ENCODE data around the gene PRR7. TPM values are rescaled to one million over a fixed set of nuclear protein-coding genes. Genes with fewer than 3 reads are reported as not detected.

PRR7 gene
- total RNA-seq, 2 experiments from 2014 or later: 7.4 to 8.2 TPM

Other genes with a start within 250 kb of the PRR7 start
- gene RAB24, start 143.1 kb upstream of the PRR7 start, total RNA-seq: 10 to 100 TPM; 10.9 to 13.2 TPM
- 100 to 1,000 TPM; 253 to 254 TPM for gene PRELID1, start 143.0 kb upstream of the PRR7 start, total RNA-seq
- gene MXD3, start 134.9 kb upstream of the PRR7 start, total RNA-seq: 10 to 100 TPM; 45.0 to 51.7 TPM
- 10 to 100 TPM; 82.2 to 83.9 TPM for gene LMAN2, start 95.1 kb upstream of the PRR7 start, total RNA-seq
- gene RGS14, start 88.9 kb upstream of the PRR7 start, total RNA-seq: 10 to 100 TPM; 34.6 to 39.2 TPM
- gene SLC34A1, start 62.4 kb upstream of the PRR7 start, total RNA-seq: not detected
- gene PFN3, start 46.2 kb upstream of the PRR7 start, total RNA-seq: not detected
- 1 to 10 TPM; 3.2 to 5.4 TPM for gene F12, start 37.2 kb upstream of the PRR7 start, total RNA-seq
- gene GRK6, start 20.1 kb upstream of the PRR7 start, total RNA-seq: 100 to 1,000 TPM; 117 to 133 TPM
- gene DBN1, start 26.8 kb downstream of the PRR7 start, total RNA-seq: 10 to 100 TPM; 20.8 to 22.4 TPM
- gene PDLIM7, start 50.8 kb downstream of the PRR7 start, total RNA-seq: 10 to 100 TPM; 41.2 to 42.2 TPM
- 1 to 10 TPM in 1 of 2 experiments, under 1 TPM in 1; 0.37 to 1.3 TPM for gene DOK3, start 63.0 kb downstream of the PRR7 start, total RNA-seq
- 100 to 1,000 TPM; 142 to 147 TPM for gene DDX41, start 70.1 kb downstream of the PRR7 start, total RNA-seq
- gene FAM193B, start 107.7 kb downstream of the PRR7 start, total RNA-seq: 10 to 100 TPM; 87.4 to 87.8 TPM
- 100 to 1,000 TPM; 110 TPM for gene TMED9, start 145.4 kb downstream of the PRR7 start, total RNA-seq
- gene B4GALT7, start 153.3 kb downstream of the PRR7 start, total RNA-seq: 10 to 100 TPM in 1 of 2 experiments, 1 to 10 TPM in 1; 9.9 to 13.6 TPM

All from activated naive CD4-positive, alpha-beta T cell treated with anti-CD3 and anti-CD28 coated beads for 36 hours (primary cell).